Measurements from ENCODE around the gene CUL4B.
"Not testable (repeated sequence)": the region's sequence is repeated elsewhere in the genome, so short reads cannot be mapped to it uniquely, and the experiment has no call there.

The CUL4B gene

GRCh38 chrX:120560842-120561633 lies at the start of gene CUL4B:
TSS of gene CUL4B (minus strand) at chrX:120560962. CDS start at chrX:120560638, 324 bp downstream.
- DNase-seq, result peak; percentile 97

DNA sequence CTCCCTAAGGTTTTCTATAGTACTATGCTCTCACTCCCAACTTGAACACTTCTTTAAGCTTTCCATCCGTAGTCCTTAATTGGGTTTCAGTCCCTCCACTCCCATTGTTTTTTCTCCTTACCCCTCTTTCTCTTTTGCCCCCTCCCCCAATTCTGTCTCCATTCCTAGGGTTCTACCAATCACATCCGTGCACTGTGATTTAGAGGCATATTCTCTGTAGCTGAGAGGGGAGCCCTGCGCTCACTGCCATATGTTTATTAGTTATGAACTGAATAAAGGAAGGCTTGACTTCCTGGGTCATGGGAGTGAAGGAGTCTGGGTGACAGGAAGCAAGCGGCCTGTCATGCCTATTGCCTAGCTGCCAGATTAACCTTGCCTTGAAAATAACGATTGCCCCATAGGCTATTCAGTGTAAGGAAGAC lies 43.6 kb upstream of the CUL4B start:
- DNase-seq, result peak; percentile 64

DNA sequence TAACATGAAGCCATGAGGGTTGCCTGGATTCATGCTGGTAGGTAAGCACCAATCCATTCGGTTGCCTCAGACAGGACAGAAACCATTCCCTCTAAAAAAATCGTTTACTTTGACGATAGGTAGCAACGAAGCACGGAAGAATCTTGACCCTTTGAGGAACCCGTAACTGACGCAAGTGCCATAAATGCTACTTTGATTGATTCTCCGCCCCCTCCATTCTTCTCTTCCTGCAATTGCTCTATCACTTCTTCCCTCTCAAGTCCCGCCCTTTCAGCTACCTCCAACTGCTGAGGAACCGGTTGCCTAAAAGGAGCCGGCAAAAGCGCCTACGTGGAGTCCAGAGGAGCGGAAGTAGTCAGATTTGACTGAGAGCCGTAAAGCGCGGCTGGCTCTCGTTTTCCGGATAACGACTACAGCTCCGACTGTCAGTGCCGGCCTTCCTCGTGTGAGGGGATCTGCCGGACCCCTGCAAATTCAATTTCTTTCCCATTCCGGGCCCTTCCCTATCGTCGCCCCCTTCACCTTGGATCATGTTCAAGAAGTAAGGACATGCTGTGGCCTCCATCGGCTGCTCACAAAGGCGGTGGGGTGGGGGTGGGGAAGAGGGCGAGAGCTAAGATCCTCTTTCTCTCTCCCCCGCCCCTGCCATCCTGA lies 43.1 kb upstream of the CUL4B start, which contains the start of gene MCTS1:
Gene MCTS1, plus strand, starts transcription at position 395 of the 654 bp plus-strand sequence. Its CDS starts 136 bp downstream, at position 531.
- peak; percentile 97 for DNase-seq

DNA sequence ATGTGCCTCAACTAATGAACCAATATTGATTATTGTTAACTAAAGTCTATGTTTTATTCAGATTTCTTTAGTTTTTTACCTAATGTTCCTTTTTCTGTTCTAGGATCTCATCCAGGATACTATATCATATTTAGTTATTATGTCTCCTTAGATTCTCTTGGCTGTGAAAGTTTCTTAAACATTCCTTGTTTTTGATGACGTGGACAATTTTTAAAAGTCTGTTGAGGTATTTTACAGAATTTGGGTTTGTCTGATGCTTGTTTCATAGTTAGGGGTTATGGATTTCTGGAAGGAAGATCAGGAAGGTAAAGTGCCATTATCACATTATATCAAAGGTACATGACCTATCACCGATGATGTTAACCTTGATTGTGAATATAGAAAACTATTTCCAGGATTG lies 24.9 kb upstream of the CUL4B start:
- no peak for DNase-seq

DNA sequence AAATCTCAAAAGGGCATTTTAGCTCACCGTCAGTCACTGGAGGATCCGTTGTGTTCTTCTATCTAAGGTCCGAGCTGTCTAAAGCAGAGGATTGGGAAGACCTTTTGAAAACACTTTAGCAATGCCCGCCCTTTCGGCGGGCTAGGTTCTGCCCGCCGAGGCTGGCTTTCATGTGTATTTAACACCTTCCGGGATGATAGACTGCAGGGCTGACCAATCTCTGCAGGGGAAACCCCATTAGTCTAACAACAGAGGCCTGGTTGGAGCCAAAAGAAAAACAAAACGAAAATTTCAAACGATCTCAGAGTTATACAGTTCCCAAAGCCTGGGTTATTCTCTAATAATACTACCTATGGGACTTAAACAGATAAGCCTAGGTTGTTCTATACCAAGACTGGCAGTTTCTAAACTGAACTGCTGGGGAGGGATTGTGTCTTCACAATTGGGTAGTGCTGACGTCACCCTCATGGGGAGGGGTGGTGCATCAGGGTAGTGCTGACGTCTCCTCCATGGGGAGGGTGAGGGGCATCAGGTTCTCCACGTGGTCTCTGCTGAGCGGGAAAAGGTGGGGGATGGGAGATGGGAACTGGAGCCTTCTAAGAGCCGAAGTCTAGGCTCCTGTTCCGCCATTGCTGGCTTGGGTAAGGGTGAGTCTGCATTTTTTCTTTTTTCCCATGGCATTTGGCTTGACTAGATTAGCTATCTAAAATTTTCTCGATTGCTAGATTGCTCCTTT lies 14.8 kb upstream of the CUL4B start:
- DNase-seq, result no peak

- not testable (repeated sequence) for DNase-seq
Measured at GRCh38 chrX:120573806-120574205, 13.0 kb upstream of the CUL4B start.

GRCh38 chrX:120570011-120570600 lies 9.3 kb upstream of the CUL4B start:
- DNase-seq, result peak; percentile 73

DNA sequence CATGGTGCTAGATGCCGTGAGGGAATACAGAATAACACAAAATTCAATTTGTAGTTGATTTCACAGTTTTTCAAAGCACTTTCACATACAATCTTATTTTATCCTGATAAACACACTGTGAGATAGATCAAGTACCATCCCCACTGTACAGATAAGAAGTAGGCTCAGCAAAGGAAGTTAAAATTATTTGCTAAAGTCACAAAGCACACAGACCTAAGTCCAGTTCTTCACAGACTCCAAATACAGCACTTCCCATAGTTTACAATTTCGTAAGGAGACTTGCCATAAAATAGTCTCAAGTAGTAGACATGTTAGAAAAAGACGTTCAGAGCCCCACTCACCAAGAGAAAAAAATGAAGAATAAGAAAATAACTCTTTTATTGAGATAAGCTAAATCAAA lies 7.8 kb upstream of the CUL4B start:
- no peak for DNase-seq

- DNase-seq, result no peak
Measured at GRCh38 chrX:120568035-120568434, 7.3 kb upstream of the CUL4B start.

DNA sequence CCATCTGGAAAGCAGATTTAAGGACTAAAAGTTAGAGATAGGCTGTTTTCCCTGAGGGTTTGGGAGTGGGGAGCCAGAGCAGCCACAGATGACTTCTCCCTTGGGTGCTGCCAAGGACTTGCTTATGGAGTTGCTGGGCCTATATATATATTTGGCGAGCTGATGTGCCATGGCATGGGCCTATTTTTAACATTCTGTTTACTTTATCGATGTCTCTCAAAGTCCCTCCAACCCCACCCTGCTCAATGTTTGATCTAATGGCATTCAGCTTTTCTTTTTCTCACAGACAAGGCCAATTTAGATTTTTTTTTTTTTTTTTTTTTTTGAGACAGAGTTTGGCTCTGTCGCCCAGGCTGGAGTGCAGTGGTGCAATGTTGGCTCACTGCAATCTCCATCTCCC lies 6.1 kb upstream of the CUL4B start:
- DNase-seq, result no peak

DNA sequence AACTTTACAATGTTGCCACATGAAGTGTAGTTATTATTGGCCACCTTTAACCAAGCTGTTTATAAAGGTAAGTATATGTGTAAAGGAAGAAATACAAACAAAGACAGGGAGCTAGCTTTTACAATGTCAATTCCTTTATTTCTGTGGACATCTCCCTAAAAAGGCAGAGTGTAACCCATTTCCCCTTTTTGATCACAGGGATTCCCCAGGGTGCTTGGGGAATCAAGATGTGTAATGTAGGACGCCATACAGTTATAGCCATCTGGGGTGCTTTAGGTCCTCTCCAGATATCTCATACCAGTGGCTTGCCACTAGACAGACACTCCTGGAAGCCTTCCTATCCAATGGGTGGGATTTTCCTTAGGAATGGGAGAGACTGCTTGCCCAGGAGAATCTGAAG lies 4.2 kb upstream of the CUL4B start:
- no peak for DNase-seq

- no peak for DNase-seq
Measured at GRCh38 chrX:120562569-120562926, 1.8 kb upstream of the CUL4B start.

DNA sequence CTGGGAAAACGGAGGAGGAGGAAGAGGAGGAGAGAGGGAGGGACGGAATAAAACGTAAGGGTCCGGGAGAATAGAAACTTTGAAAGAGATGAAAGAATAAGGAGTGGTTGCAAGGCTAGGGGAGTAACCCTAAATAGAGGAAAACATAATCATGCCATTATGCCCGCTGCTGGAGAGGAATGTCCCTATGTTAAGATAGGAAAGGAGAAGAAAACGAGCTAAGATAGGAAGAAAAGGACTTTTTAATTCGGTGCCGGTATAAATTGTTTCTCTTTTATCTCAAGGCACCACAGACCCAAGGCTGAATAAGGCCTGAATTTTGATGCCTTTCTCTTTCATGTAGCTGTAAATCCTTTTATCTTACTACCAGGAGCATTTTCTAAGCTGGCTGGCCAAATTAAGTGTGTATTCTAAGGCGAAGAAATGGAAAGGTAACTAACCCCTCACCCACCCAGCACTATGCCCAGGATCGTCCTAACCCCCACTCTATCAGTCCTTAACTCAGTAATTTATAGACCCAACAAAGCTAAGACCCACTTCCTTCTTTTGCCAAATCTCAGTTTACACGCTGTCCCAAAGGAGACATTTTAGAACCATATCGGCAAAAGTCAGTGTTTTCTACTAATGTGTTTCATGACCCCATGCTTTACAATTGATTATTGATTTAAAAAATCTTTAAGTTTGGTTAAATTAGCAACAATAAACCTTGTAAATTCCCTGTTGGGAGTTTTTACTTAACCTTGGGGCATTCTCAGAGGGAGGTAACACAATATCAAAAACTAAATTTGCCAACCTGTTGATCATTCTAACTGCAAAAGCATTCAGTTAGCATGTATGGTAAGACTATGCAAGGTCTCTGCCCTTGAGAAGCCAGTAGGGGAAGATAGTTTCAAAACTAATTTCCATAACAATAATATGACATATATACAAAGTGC lies 1.1 kb upstream of the CUL4B start:
- DNase-seq, result peak; percentile 18

DNA sequence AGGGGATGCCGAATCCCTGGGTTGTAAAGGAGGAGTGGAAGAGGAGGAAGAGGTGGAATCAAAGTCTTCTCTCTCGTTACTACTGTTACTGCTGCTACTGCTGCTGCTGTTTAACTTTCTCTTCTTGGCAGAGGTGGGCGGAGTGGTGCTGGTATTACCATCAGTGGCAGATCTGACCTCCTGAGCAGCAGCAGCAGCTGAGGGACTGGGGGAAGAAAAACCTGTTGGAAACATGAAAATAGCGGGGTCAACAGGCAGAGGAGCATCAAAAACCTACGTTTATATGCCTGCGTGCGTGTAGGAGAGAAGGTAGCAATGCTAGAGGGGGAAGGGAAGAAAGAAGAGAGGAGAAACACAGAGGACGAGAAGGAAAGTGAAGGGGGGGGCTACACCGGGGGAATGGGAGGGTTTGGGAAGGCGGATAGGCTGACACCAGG lies 339 bp downstream of the CUL4B start:
- peak; percentile 58 for DNase-seq

- no peak for DNase-seq
Measured at GRCh38 chrX:120559804-120560203, 958 bp downstream of the CUL4B start.

DNA sequence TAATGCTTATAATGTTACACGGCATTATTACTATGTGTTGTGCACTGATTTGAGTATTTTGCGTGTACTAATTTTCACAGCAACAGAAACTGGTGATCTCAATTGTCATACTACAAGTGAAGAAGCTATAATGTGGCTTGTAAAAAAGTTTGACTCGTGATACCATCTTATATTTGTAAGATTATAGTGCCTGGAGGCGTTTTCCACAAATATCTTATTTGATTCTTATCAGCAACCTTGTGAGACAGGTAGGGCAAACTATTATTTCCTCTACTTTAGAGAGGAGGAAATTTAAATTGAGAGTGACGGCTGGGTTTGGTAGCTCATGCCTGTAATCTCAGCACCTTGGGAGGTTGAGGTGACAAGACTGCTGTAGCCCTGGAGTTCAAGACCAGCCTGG lies 4.5 kb downstream of the CUL4B start:
- DNase-seq, result no peak

- peak; percentile 32 for DNase-seq
Measured at GRCh38 chrX:120549483-120550452, 11.0 kb downstream of the CUL4B start.

- peak; percentile 61 for DNase-seq
Measured at GRCh38 chrX:120536061-120536460, 24.7 kb downstream of the CUL4B start.

DNA sequence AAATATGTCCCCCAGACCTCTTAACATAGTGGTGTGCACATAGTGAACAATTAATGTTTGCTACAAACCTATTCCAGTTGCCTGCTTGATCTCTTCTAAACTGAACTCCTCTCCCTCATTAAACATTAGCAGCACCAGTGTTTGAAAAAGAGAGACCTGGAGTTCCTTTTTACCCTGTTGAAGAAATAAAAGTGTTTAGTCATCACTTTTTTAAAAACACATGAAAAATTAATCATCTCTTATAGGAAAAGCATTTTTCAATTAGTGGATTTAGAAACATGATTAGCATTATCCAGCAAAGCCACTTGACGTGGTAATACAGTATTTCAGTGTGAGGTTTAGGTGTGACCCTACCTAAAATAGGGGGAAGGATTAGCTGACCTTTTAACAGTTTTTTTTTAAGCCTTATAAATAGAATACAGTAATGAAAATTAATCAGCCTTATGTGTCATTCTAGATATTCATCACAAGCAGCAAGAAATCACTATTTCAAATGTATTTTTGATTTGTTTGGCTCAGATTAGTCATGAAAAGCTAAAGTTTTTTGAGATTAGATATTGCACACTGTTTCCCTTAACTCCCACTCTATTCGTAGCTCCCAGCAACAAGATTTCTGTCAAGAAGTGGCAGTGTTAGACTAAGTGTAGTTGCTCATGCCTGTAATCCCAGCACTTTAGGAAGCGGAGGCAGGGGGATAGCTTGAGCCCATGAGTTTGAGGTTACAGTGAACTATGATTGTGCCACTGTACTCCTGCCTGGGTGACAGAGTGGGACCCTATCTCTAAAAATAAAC lies 26.2 kb downstream of the CUL4B start:
- DNase-seq, result no peak

DNA sequence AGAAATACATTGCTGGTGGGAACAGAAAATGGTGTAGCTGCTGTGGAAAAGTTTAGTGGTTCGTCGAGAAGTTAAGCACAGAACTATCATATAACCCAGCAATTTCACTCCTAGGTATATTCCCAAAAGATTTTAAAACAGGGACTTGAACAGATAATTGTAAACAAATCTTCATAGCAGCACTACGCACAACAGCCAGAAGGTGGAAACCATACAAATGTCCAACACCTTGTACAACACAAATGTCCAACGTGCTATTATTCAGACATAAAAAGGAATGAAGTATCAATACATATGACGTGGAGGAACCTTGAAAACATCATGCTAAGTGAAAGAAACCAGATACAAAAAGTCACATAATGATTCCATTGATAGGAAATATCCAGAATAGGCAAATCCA lies 37.9 kb downstream of the CUL4B start:
- peak; percentile 2 for DNase-seq
